Duodenal mucosa (tissue), 2 donors: Measurements from ENCODE around the gene FBF1.

ENCODE experiments used
- H3K27ac ChIP-seq: one replicate; pipeline ENCODE4 v1.7.0; 2013; ENCODE audit warnings: low read depth, low read length
- H3K27me3 ChIP-seq, 2 donors: one replicate each; pipeline ENCODE4 v1.7.0; 2013; ENCODE audit warnings: low read length in 2 of 2, control low read depth in 1 of 2; ENCODE audit not compliant: insufficient read depth in 2 of 2, control insufficient read depth in 1 of 2
- H3K36me3 ChIP-seq, 2 donors: one replicate each; pipeline ENCODE4 v1.7.0; 2013; ENCODE audit warnings: low read length in 2 of 2, control low read depth in 1 of 2; ENCODE audit not compliant: insufficient read depth in 2 of 2, control insufficient read depth in 1 of 2
- H3K4me1 ChIP-seq, 2 donors: one replicate each; pipeline ENCODE4 v1.7.0; 2013; ENCODE audit warnings: low read length in 2 of 2, control low read depth in 1 of 2; ENCODE audit not compliant: insufficient read depth in 2 of 2, control insufficient read depth in 1 of 2
- H3K4me3 ChIP-seq, 2 donors: one replicate each; pipeline ENCODE4 v1.7.0; 2013; ENCODE audit warnings: low read length in 2 of 2, low read depth in 1 of 2
- H3K9ac ChIP-seq, 2 donors: one replicate each; pipeline ENCODE4 v1.7.0; 2013; ENCODE audit warnings: low read length in 2 of 2, low read depth in 1 of 2
- H3K9me3 ChIP-seq, 2 donors: one replicate each; pipeline ENCODE4 v1.7.0; 2013; ENCODE audit warnings: low read length in 2 of 2, control low read depth in 1 of 2; ENCODE audit not compliant: control insufficient read depth in 1 of 2

FBF1 gene

DNA sequence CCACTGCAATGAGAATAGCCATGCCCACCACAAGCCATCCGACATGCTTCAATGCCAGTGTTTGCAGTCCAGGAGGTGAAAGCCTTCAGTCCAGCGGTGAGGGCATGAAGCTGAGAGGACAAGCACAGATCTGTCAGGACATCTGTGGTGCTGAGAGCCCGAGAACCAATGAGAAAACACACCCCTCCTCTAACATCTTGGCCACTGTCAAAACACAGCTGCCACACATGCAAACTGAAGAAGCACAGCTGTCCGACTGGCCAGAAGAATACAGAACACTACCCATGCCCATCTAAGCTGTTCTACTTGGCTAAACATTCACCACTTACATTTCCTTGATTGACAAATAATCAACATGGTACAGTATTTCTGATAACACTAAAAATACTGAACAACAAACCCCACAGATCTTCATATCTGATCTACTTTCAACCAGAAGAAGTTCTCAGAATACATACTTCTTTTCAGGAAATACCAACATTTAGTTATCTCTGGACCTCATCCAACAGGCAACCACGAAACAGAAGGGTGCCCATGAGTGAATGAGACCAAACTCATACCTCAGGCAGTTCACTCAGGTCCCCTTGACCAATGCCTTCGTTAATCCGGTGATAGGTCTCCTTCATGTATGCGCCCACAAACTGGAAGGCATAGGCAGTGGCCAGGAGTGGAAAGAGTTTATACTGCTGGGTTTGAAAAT, 10.2 kb upstream of the FBF1 start:
- Histone ChIP-seq H3K27ac (no peak overlapping the region), H3K4me1 (no peaks in the 10 kb centered on the region), H3K9me3 (no peaks in the 10 kb centered on the region), H3K4me3 (no peak overlapping the region), H3K36me3 (peaks cover 57 to 86% of the 10 kb centered on the region in 2 donors), H3K27me3 (no peaks in the 10 kb centered on the region), H3K9ac (no peak overlapping the region)

DNA sequence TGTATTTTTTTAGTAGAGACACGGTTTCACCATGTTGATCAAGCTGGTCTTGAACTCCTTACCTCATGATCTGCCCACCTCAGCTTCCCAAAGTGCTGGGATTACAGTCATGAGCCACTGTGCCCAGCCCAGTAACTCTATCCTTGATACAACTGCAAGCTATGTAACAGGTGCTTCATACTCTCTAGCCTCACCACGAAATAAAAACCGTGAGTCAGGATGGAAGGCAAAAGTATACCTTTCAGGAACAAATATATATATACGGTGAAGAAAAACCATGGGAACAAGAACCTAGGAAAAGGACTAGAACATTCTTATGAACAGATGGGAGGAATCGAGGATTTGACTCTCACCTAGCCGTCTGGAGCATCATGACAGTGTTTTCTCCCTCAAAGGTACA, 9.6 kb upstream of the FBF1 start:
- Histone ChIP-seq H3K9ac (no peak overlapping the region), H3K27ac (no peak overlapping the region), H3K4me3 (no peak overlapping the region), H3K36me3 (peaks cover 55 to 85% of the 10 kb centered on the region in 2 donors), H3K9me3 (no peaks in the 10 kb centered on the region), H3K4me1 (no peaks in the 10 kb centered on the region), H3K27me3 (no peaks in the 10 kb centered on the region)

DNA sequence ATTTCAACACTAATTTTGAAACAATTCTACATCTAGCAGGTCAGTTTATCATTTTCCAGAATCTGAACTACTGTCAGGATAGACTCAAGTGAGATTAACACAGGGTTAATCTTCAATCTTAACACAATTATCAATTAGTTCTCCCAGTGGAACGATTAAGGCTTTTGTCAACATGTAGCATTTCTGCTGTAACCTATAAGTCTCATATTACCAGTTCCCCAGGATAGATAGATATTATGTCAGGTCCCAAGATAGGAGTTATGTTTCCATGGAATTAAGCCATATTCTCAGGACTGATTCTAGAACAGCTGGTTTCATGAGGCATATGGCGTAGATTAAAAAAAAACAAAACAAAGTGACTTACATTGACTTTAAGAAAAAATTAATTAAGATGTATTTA, 4.4 kb upstream of the FBF1 start:
- H3K4me3 ChIP-seq = no peak overlapping the region
- peaks cover 34 to 52% of the 10 kb centered on the region in 2 donors for H3K36me3 ChIP-seq
- no peaks in the 10 kb centered on the region for H3K27me3 ChIP-seq
- no peaks in the 10 kb centered on the region for H3K9me3 ChIP-seq
- H3K4me1 ChIP-seq = peaks cover 5 to 7% of the 10 kb centered on the region in 2 donors
- no peak overlapping the region for H3K9ac ChIP-seq
- H3K27ac ChIP-seq = no peak overlapping the region

DNA sequence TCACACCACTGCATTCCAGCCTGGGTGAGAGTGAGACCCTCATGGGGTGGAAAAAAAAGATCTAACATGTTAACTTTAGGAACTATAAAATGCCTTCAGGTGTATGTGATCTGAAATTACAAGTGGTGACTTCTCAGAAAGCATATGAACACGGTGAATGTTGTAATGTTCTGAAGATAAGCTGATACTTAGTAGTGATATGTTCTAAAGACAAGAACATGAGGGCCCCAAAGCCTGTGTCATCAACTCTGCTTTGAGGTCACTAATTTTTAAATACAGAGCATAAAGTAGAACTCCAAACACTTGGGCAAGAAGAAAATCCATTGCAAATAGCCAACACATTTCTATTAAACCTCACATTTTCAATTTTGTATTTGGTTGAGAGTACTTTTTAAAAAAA, 2.6 kb upstream of the FBF1 start:
- H3K9ac ChIP-seq = no peak overlapping the region
- no peaks in the 10 kb centered on the region for H3K9me3 ChIP-seq
- no peaks in the 10 kb centered on the region for H3K27me3 ChIP-seq
- peaks cover 5 to 7% of the 10 kb centered on the region in 2 donors for H3K4me1 ChIP-seq
- no peak overlapping the region for H3K27ac ChIP-seq
- peaks cover 24 to 36% of the 10 kb centered on the region in 2 donors for H3K36me3 ChIP-seq
- H3K4me3 ChIP-seq = no peak overlapping the region

DNA sequence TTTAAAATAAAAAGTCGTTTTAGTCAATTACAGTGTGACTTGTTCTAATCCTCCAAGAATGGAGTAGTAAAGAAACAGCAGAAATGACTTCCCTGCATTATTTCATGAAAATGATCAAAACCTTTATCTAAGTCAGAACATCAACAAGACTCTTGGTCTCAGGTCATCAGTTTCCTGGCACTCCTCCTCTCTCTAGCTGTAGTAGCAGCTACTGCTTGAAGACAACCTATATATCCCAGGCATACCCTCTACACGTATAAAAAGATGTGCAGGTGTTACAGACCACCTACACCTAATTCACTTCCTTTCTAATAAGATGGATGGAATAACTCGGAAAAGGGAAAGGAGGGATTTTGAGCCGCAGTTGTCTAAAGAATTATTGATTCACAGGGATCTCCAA, 1.6 kb upstream of the FBF1 start:
- no peaks in the 10 kb centered on the region for H3K9me3 ChIP-seq

DNA sequence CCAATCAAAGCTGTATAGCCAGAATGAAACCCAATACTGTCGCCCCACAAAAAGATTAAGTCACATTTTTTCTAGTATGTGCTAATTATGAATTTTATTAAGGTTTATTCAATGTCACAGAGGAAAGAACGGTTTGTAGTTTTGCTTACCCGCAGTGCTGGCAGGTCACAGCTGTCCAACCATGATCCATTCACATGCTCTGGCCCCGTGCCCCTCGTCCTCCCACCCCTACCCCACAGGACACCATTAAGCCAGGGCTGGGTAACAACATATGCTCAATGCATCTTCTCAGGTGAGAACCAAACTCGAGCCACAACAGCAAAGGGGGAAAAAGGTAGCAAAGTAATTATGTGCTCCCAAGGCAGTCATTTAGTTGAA, 589 bp upstream of the FBF1 start:
- peak overlapping the region in 1 of 2 donors; percentile 46 for H3K9ac ChIP-seq
- H3K4me3 ChIP-seq = peak overlapping the region; percentile 79 to 80
- peaks cover 5 to 7% of the 10 kb centered on the region in 2 donors for H3K4me1 ChIP-seq
- no peak overlapping the region for H3K27ac ChIP-seq
- H3K27me3 ChIP-seq = no peaks in the 10 kb centered on the region
- H3K36me3 ChIP-seq = peaks cover 14 to 19% of the 10 kb centered on the region in 2 donors
- no peaks in the 10 kb centered on the region for H3K9me3 ChIP-seq

More for the DNA sequence above, 1.6 kb upstream of the FBF1 start:
- H3K27ac ChIP-seq = no peak overlapping the region
- H3K4me3 ChIP-seq = no peak overlapping the region
- no peaks in the 10 kb centered on the region for H3K27me3 ChIP-seq
- H3K9ac ChIP-seq = no peak overlapping the region
- peaks cover 18 to 26% of the 10 kb centered on the region in 2 donors for H3K36me3 ChIP-seq
- H3K4me1 ChIP-seq = peaks cover 5 to 7% of the 10 kb centered on the region in 2 donors

DNA sequence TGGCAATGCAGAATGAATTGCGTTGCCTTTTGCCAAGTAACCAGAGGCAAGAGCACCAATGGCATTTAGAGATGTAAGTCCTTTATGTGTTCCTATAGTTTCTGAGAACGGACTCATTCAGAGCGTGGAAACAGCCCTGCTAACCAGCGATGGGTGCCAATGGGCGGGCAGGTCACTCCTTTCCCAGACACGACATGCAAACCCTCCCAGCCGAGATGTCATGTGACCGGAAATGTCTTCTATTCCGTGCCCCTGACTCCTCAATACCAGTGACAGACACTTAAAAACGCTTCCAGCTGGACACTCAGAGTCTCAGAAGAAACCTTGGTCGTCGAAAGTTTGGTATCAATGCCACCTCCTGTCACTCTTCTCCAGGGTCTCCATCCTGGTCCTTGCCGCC, 3.2 kb downstream of the FBF1 start:
- Histone ChIP-seq H3K4me3 (no peak overlapping the region), H3K36me3 (no peaks in the 10 kb centered on the region), H3K27me3 (no peaks in the 10 kb centered on the region), H3K27ac (no peak overlapping the region), H3K9ac (no peak overlapping the region), H3K4me1 (peaks cover 5 to 7% of the 10 kb centered on the region in 2 donors), H3K9me3 (no peaks in the 10 kb centered on the region)

DNA sequence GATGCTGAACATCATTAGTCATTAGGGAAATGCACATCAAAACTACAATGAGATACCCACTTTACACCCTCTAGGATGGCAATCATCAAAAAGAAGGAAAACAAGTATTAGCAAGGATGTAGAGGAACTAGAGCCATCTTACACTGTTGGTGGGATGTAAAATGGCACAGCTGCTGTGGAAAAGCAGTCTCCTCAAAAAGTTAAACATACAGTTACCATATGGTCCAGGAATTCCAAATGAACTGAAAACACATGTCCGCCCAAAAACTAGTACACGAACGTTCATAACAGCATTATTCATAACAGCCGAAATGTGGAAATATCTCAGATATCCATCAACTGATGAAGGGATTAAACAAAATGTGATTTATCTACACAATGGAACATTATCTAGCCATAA, 7.0 kb downstream of the FBF1 start:
- Histone ChIP-seq H3K27ac (no peak overlapping the region), H3K4me1 (no peaks in the 10 kb centered on the region)

DNA sequence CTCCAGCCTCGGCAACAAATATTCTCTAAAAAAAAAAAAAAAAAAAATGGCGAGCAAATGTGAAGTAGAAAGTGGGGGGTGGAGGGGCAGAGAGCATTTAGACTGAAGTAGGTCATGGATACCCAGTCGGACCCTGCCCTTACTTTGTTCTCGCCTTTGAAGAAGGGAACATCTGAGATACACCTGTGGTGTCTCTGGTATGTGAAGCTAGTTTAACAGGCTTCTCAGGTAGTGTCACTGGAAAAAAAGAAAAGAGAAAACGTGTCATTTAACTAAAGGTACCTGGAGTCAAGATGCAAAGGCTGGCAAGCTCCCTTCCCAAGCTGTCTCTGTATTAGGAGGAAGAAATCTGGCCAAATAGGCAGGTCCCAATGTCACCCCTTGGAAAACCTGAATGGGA, 8.0 kb downstream of the FBF1 start:
- H3K9me3 ChIP-seq = no peaks in the 10 kb centered on the region

More for the DNA sequence above, 7.0 kb downstream of the FBF1 start:
- Histone ChIP-seq H3K9me3 (no peaks in the 10 kb centered on the region), H3K27me3 (no peaks in the 10 kb centered on the region), H3K9ac (no peak overlapping the region), H3K36me3 (no peaks in the 10 kb centered on the region), H3K4me3 (no peak overlapping the region)

DNA sequence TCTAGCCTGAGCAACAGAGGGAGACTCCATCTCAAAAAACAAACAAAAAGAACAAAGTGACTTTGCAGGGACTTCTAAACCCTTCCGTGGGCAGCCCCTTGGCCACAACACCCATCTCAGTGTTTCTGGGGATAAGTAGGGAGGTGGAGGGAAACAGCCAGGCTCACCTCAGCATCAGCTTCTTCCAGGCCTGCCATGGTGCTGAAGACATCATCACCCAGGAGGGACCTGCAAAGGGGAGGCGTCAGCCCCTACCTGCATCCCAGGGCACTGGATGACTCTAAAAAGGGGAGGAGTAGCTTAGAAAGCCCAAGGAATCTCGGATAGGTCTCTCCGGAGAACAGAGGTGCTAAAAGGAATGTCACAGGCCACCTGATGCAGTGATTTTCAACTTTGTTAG, 9.8 kb downstream of the FBF1 start:
- Histone ChIP-seq H3K4me3 (no peak overlapping the region), H3K9ac (no peak overlapping the region), H3K27ac (no peak overlapping the region), H3K27me3 (no peaks in the 10 kb centered on the region), H3K9me3 (no peaks in the 10 kb centered on the region), H3K36me3 (no peaks in the 10 kb centered on the region), H3K4me1 (peaks cover 0 to 7% of the 10 kb centered on the region in 2 donors)

More for the DNA sequence above, 8.0 kb downstream of the FBF1 start:
- H3K36me3 ChIP-seq = no peaks in the 10 kb centered on the region
- H3K27ac ChIP-seq = no peak overlapping the region
- no peak overlapping the region for H3K4me3 ChIP-seq
- no peaks in the 10 kb centered on the region for H3K27me3 ChIP-seq
- no peak overlapping the region for H3K9ac ChIP-seq
- H3K4me1 ChIP-seq = no peaks in the 10 kb centered on the region
